WTC11 (cell line): Measurements from ENCODE around the gene TSGA10. TPM values are rescaled to one million over a fixed set of nuclear protein-coding genes. Genes with fewer than 3 reads are reported as not detected.

Experiments
- ATAC-seq: fragments of 200-7000 bp; cut with Tn5 transposase; 2 replicates; pipeline ENCODE4 v1.10.0; 2021; ENCODE audit warnings: mild to moderate bottlenecking, moderate library complexity
- CTCF ChIA-PET: fragments of 300-600 bp; sonication (Branson Sonifier 250); formaldehyde crosslinking; loops from one replicate; lab custom pipeline; 2021; ENCODE audit warnings: antibody characterized with exemption; lab: Charles Lee
- POLR2A ChIA-PET: fragments of 350-600 bp; sonication (Branson Sonifier 250); formaldehyde crosslinking; loops from one replicate; lab custom pipeline; 2021; ENCODE audit warnings: antibody characterized with exemption; lab: Charles Lee
- DNase-seq: peaks from one replicate; pipeline ENCODE4 v3.0.0; 2021; ENCODE audit warnings: low spot score
- H3K27ac Mint-ChIP-seq: 2 replicates; pipeline ENCODE4 v1.8.0; 2021; ENCODE audit warnings: mixed read lengths
- H3K27me3 Mint-ChIP-seq: 2 replicates; pipeline ENCODE4 v1.8.0; 2021; ENCODE audit warnings: low read depth, mild to moderate bottlenecking, moderate library complexity, mixed read lengths
- H3K36me3 Mint-ChIP-seq: 2 replicates; pipeline ENCODE4 v1.8.0; 2021; ENCODE audit warnings: mixed read lengths
- H3K4me1 Mint-ChIP-seq: 2 replicates; pipeline ENCODE4 v1.8.0; 2022; ENCODE audit warnings: mixed read lengths
- H3K4me3 Mint-ChIP-seq: 2 replicates; pipeline ENCODE4 v1.8.0; 2021; ENCODE audit warnings: mild to moderate bottlenecking, moderate library complexity, mixed read lengths
- H3K9me3 Mint-ChIP-seq: 2 replicates; pipeline ENCODE4 v1.8.0; 2021; ENCODE audit warnings: mixed read lengths
- ATF1 ChIP-seq: sonication (generic); formaldehyde crosslinking; IDR thresholded peaks from 2 replicates; pipeline ENCODE4 v1.8.1; 2023; ENCODE audit warnings: mild to moderate bottlenecking, moderate library complexity, missing genetic modification reagents
- CDX4 ChIP-seq: fragments of 250-450 bp; sonication (Bioruptor Pico); IDR thresholded peaks from 2 replicates; pipeline ENCODE4 v1.9.0; 2021; ENCODE audit warnings: moderate library complexity, mild to moderate bottlenecking, inconsistent platforms, borderline replicate concordance
- ELF4 ChIP-seq: sonication (generic); formaldehyde crosslinking; IDR thresholded peaks from 2 replicates; pipeline ENCODE4 v1.8.1; 2022; ENCODE audit warnings: low read depth, mild to moderate bottlenecking, moderate library complexity, missing genetic modification reagents
- ETV6 ChIP-seq: sonication (generic); formaldehyde crosslinking; IDR thresholded peaks from 2 replicates; pipeline ENCODE4 v1.8.1; 2022; ENCODE audit warnings: mild to moderate bottlenecking, missing genetic modification reagents
- FOXJ3 ChIP-seq: sonication (generic); formaldehyde crosslinking; IDR thresholded peaks from 2 replicates; pipeline ENCODE4 v1.9.0; 2021; ENCODE audit warnings: missing genetic modification reagents, mild to moderate bottlenecking, borderline replicate concordance
- FOXK1 ChIP-seq: sonication (generic); formaldehyde crosslinking; IDR thresholded peaks from 2 replicates; pipeline ENCODE4 v1.8.0; 2022; ENCODE audit warnings: mild to moderate bottlenecking, moderate library complexity, missing genetic modification reagents
- JAZF1 ChIP-seq: fragments of 250-450 bp; sonication (Bioruptor Pico); IDR thresholded peaks from 2 replicates; pipeline ENCODE4 v1.9.0; 2021; ENCODE audit warnings: moderate library complexity, mild to moderate bottlenecking, inconsistent platforms
- JUN ChIP-seq: sonication (generic); formaldehyde crosslinking; IDR thresholded peaks from 2 replicates; pipeline ENCODE4 v1.8.0; 2023; ENCODE audit warnings: mild to moderate bottlenecking, missing genetic modification reagents
- MLX ChIP-seq: sonication (generic); formaldehyde crosslinking; IDR thresholded peaks from 2 replicates; pipeline ENCODE4 v1.8.1; 2023; ENCODE audit warnings: mild to moderate bottlenecking, missing genetic modification reagents, moderate library complexity
- PRDM15 ChIP-seq: sonication (generic); formaldehyde crosslinking; IDR thresholded peaks from 2 replicates; pipeline ENCODE4 v1.8.0; 2022; ENCODE audit warnings: missing genetic modification reagents
- PREB ChIP-seq: sonication (generic); formaldehyde crosslinking; IDR thresholded peaks from 2 replicates; pipeline ENCODE4 v1.8.1; 2022; ENCODE audit warnings: mild to moderate bottlenecking, missing genetic modification reagents, moderate library complexity, borderline replicate concordance
- PRRX2 ChIP-seq: fragments of 250-450 bp; sonication (Bioruptor Pico); IDR thresholded peaks from 2 replicates; pipeline ENCODE4 v1.8.0; 2021; ENCODE audit warnings: mild to moderate bottlenecking
- RELA ChIP-seq: sonication (generic); formaldehyde crosslinking; IDR thresholded peaks from 2 replicates; pipeline ENCODE4 v1.8.1; 2022; ENCODE audit warnings: missing genetic modification reagents, mild to moderate bottlenecking, borderline replicate concordance
- TEAD4 ChIP-seq: sonication (generic); formaldehyde crosslinking; IDR thresholded peaks from 2 replicates; pipeline ENCODE4 v1.8.0; 2022; ENCODE audit warnings: mild to moderate bottlenecking, missing genetic modification reagents
- ZBTB43 ChIP-seq: sonication (generic); formaldehyde crosslinking; IDR thresholded peaks from 2 replicates; pipeline ENCODE4 v1.8.1; 2023; ENCODE audit warnings: mild to moderate bottlenecking, missing genetic modification reagents
- ZNF138 ChIP-seq: sonication (generic); formaldehyde crosslinking; conservative IDR thresholded peaks from 2 replicates; pipeline ENCODE4 v1.8.1; 2022; ENCODE audit warnings: mild to moderate bottlenecking, moderate library complexity, missing genetic modification reagents
- ZNF263 ChIP-seq: sonication (generic); formaldehyde crosslinking; IDR thresholded peaks from 2 replicates; pipeline ENCODE4 v1.8.1; 2022; ENCODE audit warnings: low read depth, mild to moderate bottlenecking, moderate library complexity, missing genetic modification reagents
- ZNF671 ChIP-seq: fragments of 250-450 bp; sonication (Bioruptor Pico); IDR thresholded peaks from 2 replicates; pipeline ENCODE4 v1.8.0; 2021; ENCODE audit warnings: mild to moderate bottlenecking
- total RNA-seq: library from RNA; stranded (reverse); gene quantifications from 3 replicates; pipeline ENCODE4 v1.2.3, GENCODE V29; 2021

Gene TSGA10
- total RNA-seq, 1 experiment from 2014 or later: 9.1 TPM

- TF ChIP-seq ZBTB43 (no peak), ATF1 (CRISPR knock-in tag) (no peak), JUN (CRISPR knock-in tag) (no peak)
Measured at GRCh38 chr2:99101697-99102096, 53.0 kb downstream of the TSGA10 start (continued).

GRCh38 chr2:99096728-99097127, 58.0 kb downstream of the TSGA10 start:
- ATAC-seq: no peak
- H3K27me3 Mint-ChIP-seq: no peaks in the 10 kb centered on the region; the same call in 1 of the 2 replicates
- CTCF ChIA-PET: no interaction called here

More at GRCh38 chr2:99096728-99097127, 58.0 kb downstream of the TSGA10 start:
- H3K9me3 Mint-ChIP-seq: peaks cover 18% of the 10 kb centered on the region
- H3K27ac Mint-ChIP-seq: no peak overlapping the region
- H3K4me3 Mint-ChIP-seq: no peak overlapping the region
- H3K36me3 Mint-ChIP-seq: no peaks in the 10 kb centered on the region
- no peak for TF ChIP-seq MLX (CRISPR knock-in tag)
- no peak for TF ChIP-seq TEAD4 (CRISPR knock-in tag)
- TF ChIP-seq FOXK1 (CRISPR knock-in tag): no peak
- TF ChIP-seq RELA (CRISPR knock-in tag): no peak
- no peak for TF ChIP-seq CDX4
- TF ChIP-seq ZNF138 (CRISPR knock-in tag): no peak
- no peak for TF ChIP-seq PRRX2 (CRISPR knock-in tag)
- TF ChIP-seq FOXJ3 (CRISPR knock-in tag): no peak
- TF ChIP-seq ZNF263 (CRISPR knock-in tag): no peak
- no peak for TF ChIP-seq PRDM15 (CRISPR knock-in tag)
- no peak for TF ChIP-seq ELF4
- no peak for TF ChIP-seq JAZF1 (CRISPR knock-in tag)
- TF ChIP-seq ZNF671: no peak
- no peak for TF ChIP-seq ETV6 (CRISPR knock-in tag)
- TF ChIP-seq PREB (CRISPR knock-in tag): no peak
- TF ChIP-seq, all 79 proteins: peak for 0
- no peaks in the 10 kb centered on the region for H3K4me1 Mint-ChIP-seq
- POLR2A ChIA-PET: no interaction called here
- no peak for DNase-seq
